T-helper 2 cell (primary cell): Measurements from ENCODE around the gene PFDN2.
"Not testable (repeated sequence)": the region's sequence is repeated elsewhere in the genome, so short reads cannot be mapped to it uniquely, and the experiment has no call there.

Source experiments
- DNase-seq, 5 experiments: peaks; one replicate each; pipeline versions ENCODE4 v3.0.0 to v3.0.0-alpha.2; 2012 to 2022

Gene PFDN2

GRCh38 chr1:161138431-161138830 lies 20.6 kb upstream of the PFDN2 start:
- DNase-seq, result no peak

- DNase-seq, result no peak
These were observed 20.0 kb upstream of the PFDN2 start for GRCh38 chr1:161137881-161138280.

GRCh38 chr1:161133220-161133740 lies 15.4 kb upstream of the PFDN2 start:
- DNase-seq, result no peak

- peak; percentile 76 to 98 (median 91) for DNase-seq
These were observed 14.8 kb upstream of the PFDN2 start, which contains the start of gene DEDD for GRCh38 chr1:161132410-161133219. TSS of gene DEDD (minus strand) at chr1:161132667. CDS start at chr1:161124462, 8,205 bp downstream.

- DNase-seq, result peak in 2 of 5 experiments; percentile 19 to 20
These were observed 13.9 kb upstream of the PFDN2 start for GRCh38 chr1:161131523-161132409.

- DNase-seq, result no peak
These were observed 12.4 kb upstream of the PFDN2 start for GRCh38 chr1:161130266-161130665.

DNA sequence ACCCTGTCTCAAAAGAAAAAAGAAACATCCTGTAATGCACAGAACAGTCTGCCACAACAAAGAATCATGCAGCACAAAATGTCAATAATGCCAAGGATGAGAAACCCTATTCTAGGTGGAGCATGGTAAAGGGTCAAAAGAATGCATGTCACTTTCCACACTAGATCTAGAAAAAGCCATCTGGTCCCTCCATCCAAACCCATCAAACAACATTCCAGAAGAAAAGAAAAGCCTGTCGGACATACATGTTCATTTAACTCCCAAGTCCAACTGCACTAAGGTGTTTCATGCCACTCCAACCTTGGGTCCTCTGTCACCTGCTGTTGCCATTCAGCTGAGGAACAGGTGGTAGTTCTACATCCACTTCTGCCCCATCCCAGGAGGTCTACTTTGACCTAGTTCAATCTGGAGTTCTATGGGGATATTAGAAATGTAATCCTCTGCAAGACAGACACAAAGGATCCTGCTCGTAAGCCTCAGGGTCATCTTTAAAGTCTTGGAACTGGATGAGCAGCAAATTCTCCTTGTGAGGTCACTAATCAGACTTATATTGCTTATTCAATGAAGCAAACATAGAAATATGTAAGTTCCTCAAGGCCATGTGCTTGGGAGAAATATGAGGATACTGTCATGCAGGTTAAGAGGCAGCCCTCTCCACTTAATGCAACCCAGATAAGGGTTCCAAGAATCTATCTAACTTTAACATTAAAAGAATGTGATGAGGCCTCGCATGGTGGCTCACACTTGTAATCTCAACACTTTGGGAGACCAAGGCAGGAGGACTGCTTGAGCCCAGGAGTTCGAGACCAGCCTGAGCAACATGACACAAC lies 11.0 kb upstream of the PFDN2 start:
- DNase-seq, result no peak

- no peak for DNase-seq
These were observed 9.8 kb upstream of the PFDN2 start for GRCh38 chr1:161127649-161128048.

- no peak for DNase-seq
These were observed 5.1 kb upstream of the PFDN2 start for GRCh38 chr1:161122967-161123366.

DNA sequence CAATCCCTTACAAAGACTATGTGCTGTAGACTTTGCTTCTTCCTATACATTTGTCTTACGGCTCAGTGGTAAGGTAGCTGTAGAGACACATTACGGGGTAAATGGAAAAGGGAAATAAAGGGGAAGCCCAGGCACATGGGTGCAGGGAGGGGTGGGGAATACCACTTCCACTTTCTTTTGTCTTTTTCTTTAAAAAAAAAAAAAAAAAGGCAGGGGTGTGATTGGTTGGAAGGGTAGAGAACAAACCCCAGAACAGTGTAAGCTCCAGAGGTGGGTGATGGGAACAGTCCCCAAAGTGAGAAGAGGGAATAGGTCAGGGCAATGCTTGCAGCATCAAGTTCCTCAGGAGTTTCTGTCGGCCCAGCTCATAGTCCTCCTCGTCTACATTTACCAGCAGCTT lies 4.0 kb upstream of the PFDN2 start:
- no peak for DNase-seq

- no peak for DNase-seq
These were observed 3.3 kb upstream of the PFDN2 start for GRCh38 chr1:161121042-161121650.

DNA sequence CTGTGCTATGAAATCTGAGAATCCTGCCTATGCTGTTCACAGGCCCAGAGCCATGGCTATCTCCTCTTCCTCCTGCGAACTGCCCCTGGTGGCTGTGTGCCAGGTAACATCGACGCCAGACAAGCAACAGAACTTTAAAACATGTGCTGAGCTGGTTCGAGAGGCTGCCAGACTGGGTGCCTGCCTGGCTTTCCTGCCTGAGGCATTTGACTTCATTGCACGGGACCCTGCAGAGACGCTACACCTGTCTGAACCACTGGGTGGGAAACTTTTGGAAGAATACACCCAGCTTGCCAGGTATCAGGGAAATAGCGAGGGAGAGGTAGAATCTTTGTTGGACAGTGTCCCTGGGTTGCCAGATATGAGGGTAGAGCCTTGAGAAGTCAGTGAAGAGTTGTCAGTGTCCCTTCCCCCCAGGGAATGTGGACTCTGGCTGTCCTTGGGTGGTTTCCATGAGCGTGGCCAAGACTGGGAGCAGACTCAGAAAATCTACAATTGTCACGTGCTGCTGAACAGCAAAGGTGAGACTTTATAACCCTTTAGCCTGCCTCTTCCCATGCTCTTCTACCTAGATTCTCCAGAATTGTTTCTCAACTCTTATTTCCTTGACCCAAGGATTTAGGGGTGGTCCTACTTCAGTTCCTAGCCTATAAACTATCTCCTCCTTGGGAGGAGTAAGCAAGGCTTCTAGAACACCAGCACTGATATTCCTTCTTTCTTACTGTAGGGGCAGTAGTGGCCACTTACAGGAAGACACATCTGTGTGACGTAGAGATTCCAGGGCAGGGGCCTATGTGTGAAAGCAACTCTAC lies 1.5 kb upstream of the PFDN2 start:
- peak in 4 of 5 experiments; percentile 55 to 84 (median 58) for DNase-seq

- DNase-seq, result not testable (repeated sequence)
These were observed 1.9 kb downstream of the PFDN2 start for GRCh38 chr1:161115961-161116360.

- DNase-seq, result peak in 1 of 5 experiments; percentile 38
These were observed 2.6 kb downstream of the PFDN2 start for GRCh38 chr1:161115132-161115711.

DNA sequence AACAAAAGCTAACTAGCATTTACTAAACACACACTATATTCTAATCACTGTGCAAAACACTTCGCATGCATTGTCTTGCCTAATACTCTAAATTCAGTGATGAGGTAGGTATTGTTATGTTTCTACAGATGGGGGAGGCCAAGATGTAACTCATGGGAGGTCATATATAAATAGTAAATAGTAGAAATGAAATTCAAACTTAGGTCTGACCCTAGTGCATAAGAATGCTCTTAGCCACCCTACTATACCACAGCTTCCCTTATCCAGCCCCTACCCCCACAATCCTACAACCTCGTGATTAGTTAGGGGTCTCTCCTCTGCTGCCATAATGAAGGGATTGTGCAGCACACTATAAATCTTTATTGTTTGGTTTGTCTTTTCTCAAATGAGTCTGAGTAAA lies 3.3 kb downstream of the PFDN2 start:
- DNase-seq, result no peak

- no peak for DNase-seq
These were observed 3.9 kb downstream of the PFDN2 start for GRCh38 chr1:161113915-161114314.

- DNase-seq, result no peak
These were observed 6.3 kb downstream of the PFDN2 start for GRCh38 chr1:161111527-161111926.

DNA sequence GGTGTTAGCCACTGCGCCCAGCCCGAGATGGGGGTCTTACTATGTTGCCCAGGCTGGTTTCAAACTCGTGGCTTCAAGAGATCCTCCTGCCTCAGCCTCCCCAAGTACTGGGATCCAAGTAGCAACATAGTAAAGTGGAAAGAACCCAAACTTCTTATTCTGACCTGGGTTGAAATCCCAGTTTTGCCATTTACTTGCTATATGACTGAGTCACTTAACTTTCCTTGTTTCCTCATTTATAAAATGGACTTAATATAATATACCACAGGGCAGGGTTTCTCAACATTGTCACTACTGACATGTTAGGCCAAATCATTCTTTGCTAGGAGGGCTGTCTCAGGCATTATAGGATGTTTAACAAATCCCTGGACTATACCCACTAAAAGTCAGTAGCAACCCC lies 6.7 kb downstream of the PFDN2 start:
- DNase-seq, result no peak

- no peak for DNase-seq
These were observed 11.4 kb downstream of the PFDN2 start for GRCh38 chr1:161106431-161106830.

DNA sequence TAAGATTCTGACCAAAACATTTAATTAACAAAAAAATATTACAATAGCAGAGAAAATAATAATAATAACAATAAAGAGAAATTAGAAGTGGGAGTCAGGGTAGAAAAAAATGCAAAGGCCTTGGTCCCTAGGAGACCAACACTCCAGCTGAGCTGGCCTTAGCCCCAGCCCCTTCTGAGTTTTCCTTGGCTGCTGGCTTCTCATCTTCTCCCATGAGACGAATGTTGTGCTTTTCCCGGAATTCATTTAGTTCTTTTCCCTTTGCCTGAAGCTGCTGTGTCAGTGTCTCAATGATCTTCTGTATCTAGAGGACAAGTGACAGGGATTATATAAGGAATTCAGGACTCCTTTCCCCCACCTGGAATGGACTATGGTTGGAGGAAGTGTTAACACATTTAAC lies 17.3 kb downstream of the PFDN2 start:
- no peak for DNase-seq
